Fibroblast of skin of right quadriceps (primary cell): Measurements from ENCODE around the gene ADAMTS8.
A peak's percentile ranks its signal among the peaks of the same experiment; 100 is the strongest.

Experiments used
- DNase-seq: peaks from one replicate; pipeline ENCODE4 v3.0.0-alpha.2; 2013

Gene ADAMTS8

DNA sequence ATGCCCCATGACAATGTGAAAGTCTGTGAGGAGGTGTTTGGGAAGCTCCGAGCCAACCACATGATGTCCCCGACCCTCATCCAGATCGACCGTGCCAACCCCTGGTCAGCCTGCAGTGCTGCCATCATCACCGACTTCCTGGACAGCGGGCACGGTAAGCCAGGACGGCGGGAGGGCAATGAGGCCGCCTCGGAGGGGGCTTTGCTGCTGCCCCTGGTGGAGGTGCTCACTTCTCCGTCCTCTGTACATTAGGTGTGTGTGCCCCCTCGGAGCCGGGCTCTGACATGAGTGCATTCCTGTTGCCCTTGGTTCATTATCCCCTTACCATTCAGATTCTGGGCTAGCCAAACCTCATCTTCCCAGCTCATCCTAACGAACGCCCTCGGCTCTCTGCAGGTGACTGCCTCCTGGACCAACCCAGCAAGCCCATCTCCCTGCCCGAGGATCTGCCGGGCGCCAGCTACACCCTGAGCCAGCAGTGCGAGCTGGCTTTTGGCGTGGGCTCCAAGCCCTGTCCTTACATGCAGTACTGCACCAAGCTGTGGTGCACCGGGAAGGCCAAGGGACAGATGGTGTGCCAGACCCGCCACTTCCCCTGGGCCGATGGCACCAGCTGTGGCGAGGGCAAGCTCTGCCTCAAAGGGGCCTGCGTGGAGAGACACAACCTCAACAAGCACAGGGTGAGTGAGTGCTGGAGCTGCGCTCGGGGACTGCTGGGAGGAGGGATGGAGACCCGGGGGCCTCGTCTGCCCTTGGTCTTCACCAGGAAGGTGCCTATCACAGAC lies 33.9 kb upstream of the ADAMTS8 start:
- no peak for DNase-seq

DNA sequence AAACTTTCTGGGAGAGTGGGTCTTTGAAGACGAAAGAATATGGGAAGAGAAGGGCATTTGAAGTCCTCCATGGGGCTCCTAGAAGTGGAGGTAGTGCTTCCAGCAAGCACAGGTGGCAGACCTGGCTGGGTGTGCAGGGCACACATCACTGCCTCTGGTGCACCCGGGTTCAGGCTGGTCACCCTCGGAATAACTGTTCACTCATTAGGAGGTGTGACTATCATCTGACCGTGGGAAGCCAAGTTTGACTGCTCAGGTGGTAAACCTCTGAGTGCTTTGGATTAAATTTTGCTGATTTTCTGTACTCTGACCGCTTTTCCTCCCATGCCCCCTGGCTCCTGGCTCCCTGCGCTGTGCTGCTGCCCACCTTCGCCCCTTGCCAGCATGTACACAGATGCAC lies 31.1 kb upstream of the ADAMTS8 start:
- no peak for DNase-seq

DNA sequence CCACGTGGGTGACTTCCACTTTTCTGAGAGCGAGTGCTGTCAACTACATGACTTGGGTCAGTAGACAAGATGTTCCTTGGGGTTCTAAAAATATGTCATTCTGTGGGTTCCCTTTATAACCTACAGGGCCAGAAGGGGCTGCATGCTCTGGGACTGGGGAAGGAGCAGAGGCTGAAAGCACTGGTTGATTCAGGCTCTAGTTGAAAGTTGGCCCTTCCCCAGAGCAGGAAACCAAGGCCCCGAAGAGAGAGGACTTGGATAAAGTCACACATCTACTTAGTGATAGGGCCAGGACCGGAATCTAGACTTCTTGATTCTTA lies 30.0 kb upstream of the ADAMTS8 start:
- no peak for DNase-seq

DNA sequence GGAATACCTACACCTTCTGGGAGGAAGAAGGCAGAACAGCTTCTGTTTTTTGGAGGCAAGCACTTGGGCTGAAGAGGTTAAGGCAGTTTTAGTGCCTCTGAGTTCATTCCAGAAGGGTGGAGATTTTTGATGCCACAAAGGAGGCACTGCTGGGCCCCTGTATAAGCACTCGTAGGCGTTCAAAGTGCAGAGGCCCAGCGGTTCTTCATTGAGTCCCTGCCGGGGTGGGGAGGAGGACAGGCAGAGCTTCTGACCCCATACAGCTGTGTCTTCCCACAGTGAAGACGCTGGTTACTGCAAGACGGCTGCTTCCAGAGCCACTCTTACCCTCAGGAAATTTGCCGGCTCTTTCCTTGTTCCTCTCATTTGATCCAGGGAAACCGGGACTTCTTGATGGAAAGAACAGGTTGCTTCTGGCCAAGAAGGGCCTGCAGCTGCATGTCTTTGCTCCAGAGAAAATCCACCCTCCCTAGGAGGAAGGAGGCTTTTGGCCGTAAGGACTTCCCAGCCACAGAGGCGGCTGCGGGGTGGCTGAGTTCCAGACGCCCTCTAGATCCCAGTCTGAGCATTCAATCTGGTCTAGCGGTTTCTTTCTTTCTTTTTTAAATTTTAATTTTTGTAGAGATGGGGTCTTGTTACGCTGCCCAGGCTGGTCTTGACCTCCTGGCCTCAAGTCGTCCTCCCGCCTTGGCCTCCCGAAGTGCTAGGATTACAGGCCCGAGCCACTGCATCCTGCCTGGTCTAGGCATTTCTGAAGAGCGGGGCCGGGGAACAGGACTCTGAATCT lies 29.4 kb upstream of the ADAMTS8 start:
- DNase-seq, result no peak

DNA sequence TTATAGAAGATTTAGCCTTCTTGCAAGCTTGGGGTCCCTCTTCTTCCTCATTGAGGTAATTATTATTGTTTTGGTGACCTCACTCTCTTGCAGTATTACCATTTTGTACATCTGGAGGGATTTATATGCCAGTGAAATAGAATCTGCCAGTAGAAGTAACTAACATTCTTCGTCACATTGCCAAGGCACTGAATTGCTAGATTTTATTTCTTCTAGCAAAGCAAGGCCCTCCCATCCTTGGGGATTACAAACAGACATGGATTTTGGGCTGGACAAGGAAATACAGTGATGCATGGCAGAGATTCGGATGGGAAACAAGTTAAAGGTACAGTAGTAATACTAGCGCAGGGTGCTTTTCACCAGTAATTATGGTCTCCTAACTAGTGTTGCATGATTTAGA lies 27.9 kb upstream of the ADAMTS8 start:
- no peak for DNase-seq

DNA sequence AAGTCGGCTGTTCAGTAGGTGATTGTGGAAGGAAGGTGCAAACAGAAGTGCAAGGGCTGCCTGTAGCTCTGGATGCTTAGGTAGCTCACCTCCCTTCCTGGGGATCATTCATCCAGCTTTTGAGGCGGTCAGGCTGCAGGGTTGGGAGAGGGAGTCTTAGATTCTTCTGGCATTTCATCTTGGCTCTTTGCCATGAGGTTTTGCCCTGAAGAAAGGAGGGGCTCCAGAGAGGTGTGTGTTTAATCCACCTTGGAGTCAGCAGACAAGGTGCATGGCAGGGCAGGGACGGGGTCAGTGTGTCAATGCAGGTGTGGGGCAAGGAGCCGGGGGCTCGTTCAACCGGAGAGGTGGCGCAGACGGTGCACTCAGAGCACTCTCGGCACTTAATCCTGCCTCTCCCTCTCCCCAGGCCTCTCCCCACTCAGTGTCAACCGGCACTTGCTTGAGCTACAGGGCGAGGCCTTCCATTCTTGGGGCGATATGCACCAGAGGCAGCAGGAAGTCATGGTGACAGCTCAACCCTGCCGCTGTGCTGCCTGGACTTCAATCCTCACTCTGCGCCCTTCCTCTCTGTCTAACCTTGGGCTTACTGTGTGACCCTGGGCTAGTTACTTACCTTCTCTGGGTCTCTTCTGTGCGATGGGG lies 27.2 kb upstream of the ADAMTS8 start:
- DNase-seq, result no peak

DNA sequence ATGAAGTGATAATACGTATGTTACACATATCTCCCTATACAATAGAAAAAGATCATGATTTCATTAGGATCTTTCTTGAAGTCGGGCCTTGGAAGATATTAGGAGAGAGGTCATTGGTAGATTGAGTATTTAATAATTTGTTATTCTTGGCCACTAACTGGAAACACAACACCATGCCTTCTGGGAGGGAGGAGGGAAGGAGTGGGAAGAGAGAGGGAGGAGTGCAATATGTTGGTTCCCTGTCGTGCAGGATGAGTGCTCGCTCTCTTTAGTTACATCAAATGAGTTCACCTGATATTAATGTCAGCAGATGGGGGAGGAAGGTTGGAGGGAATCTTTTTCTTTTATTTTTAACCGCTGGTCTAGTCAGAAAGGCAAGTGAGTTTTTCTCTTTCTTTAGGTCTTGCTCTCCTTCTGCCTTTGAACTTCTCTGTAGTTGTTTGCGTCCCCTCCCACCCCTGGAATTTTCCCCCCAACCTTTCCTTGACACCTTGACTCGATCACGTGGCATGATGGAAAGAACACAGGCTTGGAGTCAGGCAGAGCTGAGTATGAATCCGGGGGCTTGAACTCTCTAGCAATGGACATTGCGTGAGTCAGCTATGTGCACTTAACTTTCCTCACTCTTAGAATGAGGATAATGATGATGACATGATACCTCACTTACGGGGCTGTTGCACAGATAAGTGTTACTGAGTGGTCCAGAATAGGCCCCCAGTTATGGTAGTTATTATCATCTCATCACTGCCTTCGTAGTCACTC lies 26.3 kb upstream of the ADAMTS8 start:
- peak; percentile 18 for DNase-seq

DNA sequence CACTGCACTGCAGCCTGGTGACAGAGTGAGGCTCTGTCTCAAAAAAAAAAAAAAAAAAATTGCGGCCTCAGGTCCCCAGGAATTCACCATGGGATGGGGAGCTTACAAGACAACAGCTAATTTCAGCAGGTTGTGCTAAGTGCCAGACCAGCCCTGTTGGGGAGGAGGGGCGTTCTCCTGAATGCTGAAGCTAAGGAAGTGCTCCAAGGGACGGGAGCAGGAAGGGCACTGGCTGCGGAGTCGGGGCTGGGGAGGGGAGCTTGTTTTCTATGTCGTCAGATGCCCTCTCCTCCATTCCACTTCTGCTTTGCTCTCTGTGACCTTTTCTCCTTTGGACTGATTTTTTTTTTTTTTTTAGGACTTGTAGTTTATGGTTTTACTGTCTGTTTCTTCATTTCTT lies 24.5 kb upstream of the ADAMTS8 start:
- no peak for DNase-seq

DNA sequence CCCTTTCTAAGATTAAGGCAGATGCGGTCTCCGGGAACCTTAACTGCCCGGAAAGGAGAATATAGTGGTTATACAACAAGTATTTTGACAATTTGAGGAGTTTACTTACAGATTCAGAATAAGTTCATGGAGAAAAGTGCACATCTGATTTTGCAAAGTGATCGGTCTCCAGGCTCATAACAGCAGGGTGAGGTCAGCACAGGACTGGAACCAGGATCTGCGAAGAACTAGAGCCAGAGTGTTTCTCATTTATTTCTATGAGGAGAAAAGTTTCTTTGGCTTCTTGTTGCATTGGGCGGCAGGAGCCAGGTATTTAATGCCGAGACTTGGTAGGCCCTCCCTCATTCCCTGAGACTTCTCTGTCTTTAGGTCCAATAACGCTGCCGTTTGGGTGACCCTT lies 23.8 kb upstream of the ADAMTS8 start:
- no peak for DNase-seq

DNA sequence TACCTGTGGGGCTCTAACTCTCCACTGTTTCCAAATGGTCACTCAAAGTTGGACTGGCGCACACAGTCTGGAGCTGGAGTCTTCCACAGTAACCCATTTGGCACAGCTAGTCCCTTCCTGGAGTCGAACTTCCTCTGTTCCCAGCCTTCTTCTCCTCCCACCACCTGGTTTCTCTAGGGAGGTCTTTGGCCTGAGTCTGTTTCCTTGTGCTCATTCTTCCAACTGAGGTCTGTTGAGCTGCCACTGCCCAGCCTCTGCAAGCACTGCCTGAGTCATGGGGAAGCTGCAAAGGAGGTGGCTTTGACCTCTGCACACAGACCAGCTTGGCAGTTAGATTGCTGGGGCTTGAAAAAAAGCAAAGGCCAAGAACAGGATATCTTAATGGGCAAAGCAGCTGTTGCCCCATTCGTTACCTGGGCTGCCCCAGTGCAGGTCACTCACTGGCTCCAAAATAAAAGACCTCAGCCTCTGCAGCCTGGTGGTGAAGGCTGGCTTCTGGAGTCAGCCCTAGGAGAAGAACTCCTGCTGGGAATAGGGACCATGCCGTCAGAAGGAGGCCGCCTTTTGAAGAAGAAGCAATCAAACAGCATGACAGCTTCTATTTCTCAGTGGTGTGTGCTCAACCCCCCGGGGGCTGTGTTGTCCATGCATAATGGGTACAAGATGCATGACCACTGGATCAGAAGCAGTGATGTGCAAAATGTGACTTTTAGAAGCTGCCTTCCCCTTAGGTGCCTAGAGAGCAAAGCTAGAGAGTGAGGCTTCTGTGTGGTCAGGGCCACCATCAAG lies 23.0 kb upstream of the ADAMTS8 start:
- DNase-seq, result peak; percentile 39

DNA sequence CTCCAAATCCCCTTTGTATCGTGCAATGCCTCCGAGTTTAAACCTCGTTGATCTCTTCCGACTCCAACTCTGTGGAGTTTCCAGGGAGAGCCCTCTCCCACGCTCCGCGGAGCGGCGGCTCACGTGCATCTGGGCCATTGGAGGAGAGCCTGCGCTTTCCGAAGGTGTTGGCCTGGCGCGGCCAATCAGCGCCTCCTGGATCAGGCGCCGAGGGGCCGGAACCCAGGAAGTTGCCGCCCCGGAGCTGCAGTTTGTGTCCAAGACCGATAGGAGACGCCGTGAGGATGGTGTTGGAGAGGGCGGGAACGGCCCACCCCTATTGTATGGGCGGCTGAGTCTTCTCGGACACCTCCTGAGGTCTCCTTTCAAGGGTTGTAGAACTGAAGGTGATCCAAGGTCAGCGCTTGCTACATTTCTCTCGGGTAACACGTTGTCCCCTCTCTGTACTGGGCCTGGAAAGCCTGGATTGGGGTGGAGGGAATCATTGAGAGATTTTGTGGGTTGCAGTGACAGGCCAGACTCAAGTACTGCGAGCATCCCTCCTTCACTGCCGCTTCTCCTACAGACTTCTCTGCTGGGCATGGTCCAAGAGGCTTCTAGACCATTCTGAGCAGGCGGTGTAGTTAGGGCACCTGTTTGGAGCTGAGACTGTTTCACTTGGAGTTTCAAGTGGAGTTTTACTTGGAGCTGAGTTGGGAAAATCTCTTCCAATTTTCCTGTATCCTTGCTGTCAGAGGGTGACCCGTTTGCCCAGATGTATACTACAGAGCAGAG lies 21.8 kb upstream of the ADAMTS8 start:
- peak; percentile 74 for DNase-seq

DNA sequence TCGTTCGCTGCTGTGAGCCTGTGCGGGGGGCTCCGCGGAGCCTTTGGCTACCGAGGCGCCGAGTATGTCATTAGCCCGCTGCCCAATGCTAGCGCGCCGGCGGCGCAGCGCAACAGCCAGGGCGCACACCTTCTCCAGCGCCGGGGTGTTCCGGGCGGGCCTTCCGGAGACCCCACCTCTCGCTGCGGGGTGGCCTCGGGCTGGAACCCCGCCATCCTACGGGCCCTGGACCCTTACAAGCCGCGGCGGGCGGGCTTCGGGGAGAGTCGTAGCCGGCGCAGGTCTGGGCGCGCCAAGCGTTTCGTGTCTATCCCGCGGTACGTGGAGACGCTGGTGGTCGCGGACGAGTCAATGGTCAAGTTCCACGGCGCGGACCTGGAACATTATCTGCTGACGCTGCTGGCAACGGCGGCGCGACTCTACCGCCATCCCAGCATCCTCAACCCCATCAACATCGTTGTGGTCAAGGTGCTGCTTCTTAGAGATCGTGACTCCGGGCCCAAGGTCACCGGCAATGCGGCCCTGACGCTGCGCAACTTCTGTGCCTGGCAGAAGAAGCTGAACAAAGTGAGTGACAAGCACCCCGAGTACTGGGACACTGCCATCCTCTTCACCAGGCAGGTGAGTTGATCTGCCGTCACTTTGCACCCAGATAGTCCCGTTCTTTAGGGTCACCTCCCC lies 21.0 kb upstream of the ADAMTS8 start:
- peak; percentile 8 for DNase-seq

DNA sequence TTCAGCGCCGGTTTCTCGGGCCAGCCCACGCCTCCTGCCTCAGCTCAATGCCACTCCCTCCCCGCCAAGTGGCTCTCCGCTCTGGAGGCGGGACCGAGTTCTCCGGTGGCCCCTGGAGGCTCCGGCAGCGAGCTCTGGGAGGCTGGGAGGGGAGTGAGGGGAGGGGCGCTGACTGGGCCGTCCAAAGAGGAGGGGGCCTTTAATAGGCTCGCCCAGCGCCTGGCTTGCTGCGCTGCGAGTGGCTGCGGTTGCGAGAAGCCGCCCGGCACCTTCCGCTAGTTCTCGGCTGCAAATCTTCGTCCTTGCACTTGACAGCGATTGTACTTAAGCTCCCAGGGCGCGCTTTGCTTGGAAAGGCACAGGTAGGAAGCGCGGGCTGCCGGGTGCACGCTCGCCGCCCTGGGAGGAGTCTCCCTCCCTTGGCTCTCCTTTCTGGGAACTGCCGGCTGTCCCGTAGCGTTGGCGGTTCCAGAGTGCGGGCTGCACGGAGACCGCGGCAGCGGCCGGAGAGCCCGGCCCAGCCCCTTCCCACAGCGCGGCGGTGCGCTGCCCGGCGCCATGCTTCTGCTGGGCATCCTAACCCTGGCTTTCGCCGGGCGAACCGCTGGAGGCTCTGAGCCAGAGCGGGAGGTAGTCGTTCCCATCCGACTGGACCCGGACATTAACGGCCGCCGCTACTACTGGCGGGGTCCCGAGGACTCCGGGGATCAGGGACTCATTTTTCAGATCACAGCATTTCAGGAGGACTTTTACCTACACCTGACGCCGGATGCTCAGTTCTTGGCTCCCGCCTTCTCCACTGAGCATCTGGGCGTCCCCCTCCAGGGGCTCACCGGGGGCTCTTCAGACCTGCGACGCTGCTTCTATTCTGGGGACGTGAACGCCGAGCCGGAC lies 20.3 kb upstream of the ADAMTS8 start, which contains the start of gene ADAMTS15:
Gene ADAMTS15, plus strand, starts transcription at position 230 of the 894 bp plus-strand sequence. Its CDS starts 329 bp downstream, at position 559.
- peak; percentile 84 for DNase-seq

DNA sequence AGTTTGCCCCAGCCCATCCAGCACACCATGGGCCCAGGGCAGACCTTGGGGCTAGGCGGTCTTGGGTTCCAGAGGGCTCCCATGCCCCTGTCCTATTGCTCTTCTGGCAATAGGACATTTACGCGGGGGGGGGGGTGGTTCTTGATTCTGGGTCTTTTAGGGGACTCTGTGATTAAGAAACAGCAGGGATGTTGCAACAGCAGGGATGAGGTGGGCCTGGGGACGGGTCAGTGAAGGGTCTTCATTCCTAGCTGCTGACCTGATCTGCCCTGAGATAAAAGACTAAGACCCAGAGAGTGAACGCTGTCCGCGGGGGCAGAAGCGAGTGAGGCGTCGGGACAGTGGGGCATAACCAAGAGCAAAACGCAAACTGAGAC lies 19.6 kb upstream of the ADAMTS8 start:
- DNase-seq, result no peak

DNA sequence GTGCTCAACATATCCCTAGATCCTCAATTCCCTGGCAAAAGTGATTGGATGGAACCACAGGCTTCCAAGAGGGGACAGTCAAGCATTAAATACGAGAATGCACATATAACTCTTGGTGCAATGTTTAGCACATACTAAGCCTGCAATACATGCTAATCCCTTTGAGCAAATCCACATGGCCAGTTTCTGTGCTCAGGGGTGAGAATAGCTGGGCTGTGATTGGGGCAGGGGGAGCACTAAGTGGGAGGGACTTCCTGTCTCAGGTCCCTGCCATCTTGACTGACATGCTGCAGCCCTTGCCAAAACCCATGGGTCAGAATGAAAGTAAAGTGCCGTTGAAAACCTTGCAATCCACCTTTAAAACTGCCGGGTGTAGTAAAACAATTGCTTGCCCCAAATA lies 17.4 kb upstream of the ADAMTS8 start:
- DNase-seq, result no peak

DNA sequence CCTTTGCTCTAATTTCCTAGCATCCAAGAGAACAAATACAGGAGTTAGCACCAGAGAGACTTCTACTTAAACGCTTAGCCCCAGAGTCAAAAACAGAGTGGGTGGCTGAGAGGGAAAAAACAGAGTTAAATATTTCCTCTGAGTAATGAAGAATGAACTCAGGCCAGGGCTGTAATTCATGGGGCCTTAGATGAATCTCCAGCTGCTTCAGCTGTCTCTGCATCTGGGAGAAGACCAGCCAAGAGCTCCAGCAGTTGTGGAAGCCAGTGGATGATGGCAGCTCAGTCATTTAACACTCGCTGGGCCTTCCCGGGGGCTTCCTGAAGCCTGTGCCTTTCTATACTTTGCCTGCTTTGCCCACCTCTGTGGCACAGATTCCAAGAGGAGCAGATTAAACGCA lies 14.3 kb upstream of the ADAMTS8 start:
- peak; percentile 67 for DNase-seq

DNA sequence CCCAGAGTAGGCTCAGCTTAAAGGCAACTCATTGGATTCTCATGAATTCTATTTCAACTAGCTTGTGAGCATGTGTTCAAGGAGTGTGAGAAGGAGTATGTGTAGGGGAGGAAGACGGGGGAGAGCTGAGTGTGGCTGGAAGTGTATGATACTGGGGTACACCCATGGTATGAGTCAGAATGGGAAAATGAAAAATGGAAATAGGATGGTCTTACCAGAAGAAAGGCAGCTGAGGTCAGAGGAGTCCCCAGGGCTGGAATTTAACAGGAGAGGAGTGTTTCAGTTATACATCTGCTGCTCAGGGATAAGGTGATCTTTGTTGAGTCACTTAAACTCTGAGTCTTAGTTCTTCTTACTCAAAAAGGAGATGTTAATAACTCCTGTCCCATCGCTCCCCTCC lies 13.3 kb upstream of the ADAMTS8 start:
- DNase-seq, result no peak

DNA sequence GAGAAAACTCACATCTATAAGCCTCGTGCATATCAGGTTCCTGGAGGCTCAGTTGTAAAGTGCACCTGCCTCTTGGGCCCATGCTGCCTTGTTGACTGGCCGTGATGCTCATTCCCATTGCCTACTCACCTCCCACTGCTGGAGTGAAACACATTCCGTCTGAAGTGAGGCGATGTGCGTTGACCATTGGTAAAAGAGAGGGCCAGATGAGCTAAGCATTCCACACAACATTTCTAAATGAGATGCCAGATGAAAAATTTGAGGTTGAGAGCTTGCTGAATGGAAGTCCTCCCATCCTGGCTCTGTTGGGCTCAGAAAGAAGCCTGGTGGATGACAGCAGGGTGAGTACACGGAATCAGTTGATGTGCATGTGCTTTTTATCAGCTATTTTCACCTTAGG lies 11.5 kb upstream of the ADAMTS8 start:
- no peak for DNase-seq

DNA sequence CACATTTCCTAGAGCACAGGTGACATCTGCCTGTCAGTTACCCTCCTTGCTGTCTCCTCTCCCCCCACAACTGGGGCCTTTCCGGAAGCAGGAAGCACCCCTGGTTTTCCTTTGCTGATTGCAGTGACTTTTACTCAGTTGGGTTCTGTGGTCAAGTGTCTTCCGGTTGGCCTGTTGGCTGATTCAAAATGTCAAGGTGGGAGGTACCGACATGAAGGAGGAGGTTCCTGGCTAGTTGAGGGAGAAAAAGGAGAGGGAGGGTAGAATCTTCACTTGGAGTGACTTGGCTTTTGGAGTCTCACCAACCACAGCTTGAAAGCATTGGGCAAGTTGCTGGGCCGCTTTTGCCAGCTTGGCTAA lies 10.7 kb upstream of the ADAMTS8 start:
- no peak for DNase-seq
